GM23338 (cell line): ENCODE results near the gene TEX30. TPM values are rescaled to one million over a fixed set of nuclear protein-coding genes. Genes with fewer than 3 reads are reported as not detected.

Experiments used
- ATAC-seq: fragments of 200-7000 bp; cut with Tn5 transposase; 3 replicates; pipeline ENCODE4 v1.9.1; 2020
- DNase-seq: peaks from one replicate; pipeline ENCODE4 v3.0.0-alpha.2; 2015; ENCODE audit warnings: low spot score
- H2AFZ ChIP-seq: fragments of 200-600 bp; sonication (generic); 2 replicates; pipeline ENCODE4 v1.8.0; 2016; ENCODE audit warnings: antibody characterized with exemption, mild to moderate bottlenecking, moderate library complexity
- H3F3A ChIP-seq: fragments of 200-600 bp; sonication (generic); replicated peaks from 2 replicates; pipeline ENCODE4 v1.8.0; 2017; ENCODE audit warnings: antibody characterized with exemption, mixed run types, low read depth
- H3K27ac ChIP-seq: fragments of 200-600 bp; sonication (generic); 2 replicates; pipeline ENCODE4 v1.6.1; 2016; ENCODE audit warnings: low read depth
- H3K27me3 ChIP-seq: fragments of 200-600 bp; sonication (generic); 2 replicates; pipeline ENCODE4 v1.8.0; 2016; ENCODE audit warnings: mild to moderate bottlenecking, mixed run types, moderate library complexity; ENCODE audit not compliant: insufficient read depth
- H3K36me3 ChIP-seq: fragments of 200-600 bp; sonication (generic); 2 replicates; pipeline ENCODE4 v1.8.0; 2016; ENCODE audit warnings: mild to moderate bottlenecking; ENCODE audit not compliant: insufficient read depth
- H3K4me1 ChIP-seq: fragments of 200-600 bp; sonication (generic); 2 replicates; pipeline ENCODE4 v1.8.0; 2016; ENCODE audit warnings: mild to moderate bottlenecking, moderate library complexity; ENCODE audit not compliant: insufficient read depth
- H3K4me2 ChIP-seq: fragments of 200-600 bp; sonication (generic); 2 replicates; pipeline ENCODE4 v1.7.1; 2017; ENCODE audit warnings: mixed run types
- H3K4me3 ChIP-seq: fragments of 200-600 bp; sonication (generic); 2 replicates; pipeline ENCODE4 v1.6.1; 2016; ENCODE audit warnings: mixed run types
- H3K79me2 ChIP-seq: fragments of 200-600 bp; sonication (generic); replicated peaks from 2 replicates; pipeline ENCODE4 v1.8.0; 2017; ENCODE audit warnings: mild to moderate bottlenecking; ENCODE audit not compliant: insufficient read depth
- H3K9me2 ChIP-seq: fragments of 200-600 bp; sonication (generic); 2 replicates; pipeline ENCODE4 v1.8.0; 2017; ENCODE audit not compliant: insufficient read depth
- H4K20me1 ChIP-seq: fragments of 200-600 bp; sonication (generic); replicated peaks from 2 replicates; pipeline ENCODE4 v1.8.0; 2017; ENCODE audit warnings: mild to moderate bottlenecking; ENCODE audit not compliant: insufficient read depth
- H3K27ac Mint-ChIP-seq: 2 replicates; pipeline ENCODE4 v1.8.0; 2020; ENCODE audit warnings: inconsistent platforms, mild to moderate bottlenecking, moderate library complexity, mixed read lengths
- H3K27me3 Mint-ChIP-seq: 3 replicates; pipeline ENCODE4 v1.8.0; 2022; ENCODE audit warnings: low read depth, mild to moderate bottlenecking, moderate library complexity, mixed read lengths, inconsistent platforms; ENCODE audit not compliant: insufficient read depth, poor library complexity
- H3K36me3 Mint-ChIP-seq: 3 replicates; pipeline ENCODE4 v1.8.0; 2021; ENCODE audit warnings: low read depth, mild to moderate bottlenecking, inconsistent platforms, moderate library complexity, mixed read lengths
- H3K4me1 Mint-ChIP-seq: 3 replicates; pipeline ENCODE4 v1.8.0; 2020; ENCODE audit warnings: mild to moderate bottlenecking, inconsistent platforms, mixed read lengths
- H3K4me3 Mint-ChIP-seq: 3 replicates; pipeline ENCODE4 v1.8.0; 2021; ENCODE audit warnings: moderate library complexity, mild to moderate bottlenecking, inconsistent platforms, mixed read lengths
- H3K9me3 Mint-ChIP-seq: 3 replicates; pipeline ENCODE4 v1.8.0; 2020; ENCODE audit warnings: moderate library complexity, mild to moderate bottlenecking, inconsistent platforms, mixed read lengths
- EZH2 ChIP-seq: fragments of 200-600 bp; sonication (generic); IDR thresholded peaks from one replicate; pipeline ENCODE4 v1.8.0; 2017; ENCODE audit warnings: antibody characterized with exemption, mild to moderate bottlenecking, low read depth; ENCODE audit not compliant: unreplicated experiment
- EZH2phosphoT487 ChIP-seq: fragments of 200-600 bp; sonication (generic); IDR thresholded peaks from one replicate; pipeline ENCODE4 v1.8.1; 2018; ENCODE audit warnings: antibody characterized with exemption; ENCODE audit not compliant: unreplicated experiment
- POLR2AphosphoS5 ChIP-seq: IDR thresholded peaks from 2 replicates; pipeline ENCODE4 v1.6.1; 2016; ENCODE audit warnings: antibody characterized with exemption, low read depth
- ZNF331 ChIP-seq: fragments of 250-450 bp; sonication (Bioruptor Pico); IDR thresholded peaks from 2 replicates; pipeline ENCODE4 v1.5.0; 2020; ENCODE audit warnings: low read depth, mild to moderate bottlenecking, moderate library complexity
- ZNF462 ChIP-seq: fragments of 250-450 bp; sonication (Bioruptor Pico); IDR thresholded peaks from 2 replicates; pipeline ENCODE4 v1.5.0; 2020; ENCODE audit warnings: mild to moderate bottlenecking, moderate library complexity
- polyA plus RNA-seq: library from polyadenylated mRNA; unstranded; fragments of >200 nt; fragmentation: Nextera tagmentation; extraction: Ambion mirVana; gene quantifications from 2 replicates; pipeline ENCODE4 v1.2.1, GENCODE V29; 2016
- total RNA-seq: library from RNA; depleted of rRNA; stranded (reverse); fragments of >200 nt; shearing (Covaris generic); gene quantifications from 2 replicates; pipeline ENCODE4 v1.2.3, GENCODE V29; 2014
- TF ChIP-seq, protein P1 (sequence below): IDR thresholded peaks from one replicate; pipeline ENCODE4 v1.6.1; 2018; ENCODE audit warnings: antibody characterized with exemption; ENCODE audit not compliant: unreplicated experiment
- TF ChIP-seq, protein P2 (sequence below): IDR thresholded peaks from 2 replicates; pipeline ENCODE4 v1.6.1; 2016; ENCODE audit warnings: antibody characterized with exemption

TEX30 gene
- total and polyA plus RNA-seq, 2 experiments from 2014 or later = 6.3 to 28.2 TPM

GRCh38 chr13:102815788-102816187, 42.2 kb upstream of the TEX30 start (continued):
- TF ChIP-seq ZNF462 (CRISPR knock-in tag) = no peak
- TF ChIP-seq POLR2AphosphoS5 = no peak
- no peak for TF ChIP-seq EZH2
- TF ChIP-seq ZNF331 (CRISPR knock-in tag) = no peak
- TF ChIP-seq, protein P1, sequence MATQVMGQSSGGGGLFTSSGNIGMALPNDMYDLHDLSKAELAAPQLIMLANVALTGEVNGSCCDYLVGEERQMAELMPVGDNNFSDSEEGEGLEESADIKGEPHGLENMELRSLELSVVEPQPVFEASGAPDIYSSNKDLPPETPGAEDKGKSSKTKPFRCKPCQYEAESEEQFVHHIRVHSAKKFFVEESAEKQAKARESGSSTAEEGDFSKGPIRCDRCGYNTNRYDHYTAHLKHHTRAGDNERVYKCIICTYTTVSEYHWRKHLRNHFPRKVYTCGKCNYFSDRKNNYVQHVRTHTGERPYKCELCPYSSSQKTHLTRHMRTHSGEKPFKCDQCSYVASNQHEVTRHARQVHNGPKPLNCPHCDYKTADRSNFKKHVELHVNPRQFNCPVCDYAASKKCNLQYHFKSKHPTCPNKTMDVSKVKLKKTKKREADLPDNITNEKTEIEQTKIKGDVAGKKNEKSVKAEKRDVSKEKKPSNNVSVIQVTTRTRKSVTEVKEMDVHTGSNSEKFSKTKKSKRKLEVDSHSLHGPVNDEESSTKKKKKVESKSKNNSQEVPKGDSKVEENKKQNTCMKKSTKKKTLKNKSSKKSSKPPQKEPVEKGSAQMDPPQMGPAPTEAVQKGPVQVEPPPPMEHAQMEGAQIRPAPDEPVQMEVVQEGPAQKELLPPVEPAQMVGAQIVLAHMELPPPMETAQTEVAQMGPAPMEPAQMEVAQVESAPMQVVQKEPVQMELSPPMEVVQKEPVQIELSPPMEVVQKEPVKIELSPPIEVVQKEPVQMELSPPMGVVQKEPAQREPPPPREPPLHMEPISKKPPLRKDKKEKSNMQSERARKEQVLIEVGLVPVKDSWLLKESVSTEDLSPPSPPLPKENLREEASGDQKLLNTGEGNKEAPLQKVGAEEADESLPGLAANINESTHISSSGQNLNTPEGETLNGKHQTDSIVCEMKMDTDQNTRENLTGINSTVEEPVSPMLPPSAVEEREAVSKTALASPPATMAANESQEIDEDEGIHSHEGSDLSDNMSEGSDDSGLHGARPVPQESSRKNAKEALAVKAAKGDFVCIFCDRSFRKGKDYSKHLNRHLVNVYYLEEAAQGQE = no peak
- TF ChIP-seq EZH2phosphoT487 = no peak

DNA sequence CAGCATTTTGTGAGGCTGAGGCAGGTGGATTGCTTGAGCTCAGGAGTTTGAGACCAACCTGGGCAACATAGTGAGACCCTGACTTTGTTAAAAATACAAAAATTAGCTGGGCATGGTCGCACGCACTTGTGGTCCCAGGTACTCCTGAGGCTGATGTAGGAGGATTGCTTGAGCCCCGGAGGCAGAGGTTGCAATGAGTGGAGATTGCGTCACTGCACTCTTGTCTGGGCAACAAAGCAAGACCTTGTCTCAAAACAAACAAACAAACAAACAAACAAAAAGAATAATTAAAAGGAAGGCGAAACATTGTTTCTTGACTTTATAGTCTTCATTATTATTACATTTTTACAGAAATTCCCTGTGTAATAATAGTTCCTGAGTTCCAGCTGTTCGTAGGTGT, 41.2 kb upstream of the TEX30 start:
- H3K4me2 ChIP-seq = no peak overlapping the region
- no peak overlapping the region for H2AFZ ChIP-seq
- Mint-ChIP-seq H3K4me3 (no peak overlapping the region), H3K36me3 (peaks cover 10% of the 10 kb centered on the region; the same call in 2 of the 3 replicates), H3K27me3 (no peaks in the 10 kb centered on the region), H3K9me3 (peaks cover 5% of the 10 kb centered on the region; the same call in 1 of the 3 replicates), H3K27ac (no peak overlapping the region), H3K4me1 (0 out of 3 replicates have a peak, but pooled peaks cover 3% of the 10 kb centered on the region)
- TF ChIP-seq, protein P2, sequence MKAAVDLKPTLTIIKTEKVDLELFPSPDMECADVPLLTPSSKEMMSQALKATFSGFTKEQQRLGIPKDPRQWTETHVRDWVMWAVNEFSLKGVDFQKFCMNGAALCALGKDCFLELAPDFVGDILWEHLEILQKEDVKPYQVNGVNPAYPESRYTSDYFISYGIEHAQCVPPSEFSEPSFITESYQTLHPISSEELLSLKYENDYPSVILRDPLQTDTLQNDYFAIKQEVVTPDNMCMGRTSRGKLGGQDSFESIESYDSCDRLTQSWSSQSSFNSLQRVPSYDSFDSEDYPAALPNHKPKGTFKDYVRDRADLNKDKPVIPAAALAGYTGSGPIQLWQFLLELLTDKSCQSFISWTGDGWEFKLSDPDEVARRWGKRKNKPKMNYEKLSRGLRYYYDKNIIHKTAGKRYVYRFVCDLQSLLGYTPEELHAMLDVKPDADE = no peak
- no peak for TF ChIP-seq POLR2AphosphoS5
- no peaks in the 10 kb centered on the region for H3K36me3 ChIP-seq
- no peaks in the 10 kb centered on the region for H3K79me2 ChIP-seq
- no peaks in the 10 kb centered on the region for H3K27me3 ChIP-seq
- H3K27ac ChIP-seq = no peak overlapping the region
- no peak for ATAC-seq
- no peak overlapping the region for H3K4me3 ChIP-seq
- H3F3A ChIP-seq = no peaks in the 10 kb centered on the region
- no peaks in the 10 kb centered on the region for H3K4me1 ChIP-seq
- H4K20me1 ChIP-seq = no peaks in the 10 kb centered on the region
- DNase-seq = no peak
- H3K9me2 ChIP-seq = no peaks in the 10 kb centered on the region
